GM21360 (cell line): ENCODE data around the gene TPRG1L.

Source experiments
- ATAC-seq: cut with Tn5 transposase; IDR thresholded peaks from one replicate; pipeline ENCODE4 v1.9.1; 2021; ENCODE audit warnings: mild to moderate bottlenecking, moderate library complexity; ENCODE audit not compliant: unreplicated experiment

TPRG1L gene

GRCh38 chr1:3593745-3594144 is 31.1 kb upstream of the TPRG1L start:
- ATAC-seq = no peak

GRCh38 chr1:3594706-3595377 is 30.0 kb upstream of the TPRG1L start:
- no peak for ATAC-seq

- no peak for ATAC-seq
Measured at GRCh38 chr1:3595949-3596348, 28.9 kb upstream of the TPRG1L start.

- ATAC-seq = no peak
Measured at GRCh38 chr1:3596663-3597598, 27.9 kb upstream of the TPRG1L start.

- ATAC-seq = no peak
Measured at GRCh38 chr1:3597599-3597964, 27.2 kb upstream of the TPRG1L start.

GRCh38 chr1:3598051-3598491 is 26.7 kb upstream of the TPRG1L start:
- ATAC-seq = no peak

- ATAC-seq = no peak
Measured at GRCh38 chr1:3598522-3599285, 26.1 kb upstream of the TPRG1L start.

- ATAC-seq = no peak
Measured at GRCh38 chr1:3599286-3599811, 25.5 kb upstream of the TPRG1L start.

GRCh38 chr1:3599816-3600215 is 25.0 kb upstream of the TPRG1L start:
- no peak for ATAC-seq

- no peak for ATAC-seq
Measured at GRCh38 chr1:3600354-3600753, 24.5 kb upstream of the TPRG1L start.

- ATAC-seq = no peak
Measured at GRCh38 chr1:3601743-3602142, 23.1 kb upstream of the TPRG1L start.

- no peak for ATAC-seq
Measured at GRCh38 chr1:3602375-3602774, 22.4 kb upstream of the TPRG1L start.

- no peak for ATAC-seq
Measured at GRCh38 chr1:3603156-3603555, 21.7 kb upstream of the TPRG1L start.

GRCh38 chr1:3603571-3604467 is 21.0 kb upstream of the TPRG1L start:
- ATAC-seq = no peak

- no peak for ATAC-seq
Measured at GRCh38 chr1:3604468-3604974, 20.3 kb upstream of the TPRG1L start.

- ATAC-seq = no peak
Measured at GRCh38 chr1:3604997-3605823, 19.6 kb upstream of the TPRG1L start.

GRCh38 chr1:3606779-3607702 is 17.8 kb upstream of the TPRG1L start:
- no peak for ATAC-seq

GRCh38 chr1:3607703-3608065 is 17.1 kb upstream of the TPRG1L start:
- no peak for ATAC-seq
